Activated CD4-positive, alpha-beta T cell treated with anti-CD3 and anti-CD28 coated beads, Interleukin-2, amount 50 U/mL, for 24 hours (primary cell): ENCODE measurements around the gene MYL10.

Source experiments
- DNase-seq, 2 donors: peaks; one replicate each; pipeline ENCODE4 v3.0.0-alpha.2; 2020; ENCODE audit warnings: low read depth in 1 of 2, low spot score in 1 of 2

MYL10 gene

DNA sequence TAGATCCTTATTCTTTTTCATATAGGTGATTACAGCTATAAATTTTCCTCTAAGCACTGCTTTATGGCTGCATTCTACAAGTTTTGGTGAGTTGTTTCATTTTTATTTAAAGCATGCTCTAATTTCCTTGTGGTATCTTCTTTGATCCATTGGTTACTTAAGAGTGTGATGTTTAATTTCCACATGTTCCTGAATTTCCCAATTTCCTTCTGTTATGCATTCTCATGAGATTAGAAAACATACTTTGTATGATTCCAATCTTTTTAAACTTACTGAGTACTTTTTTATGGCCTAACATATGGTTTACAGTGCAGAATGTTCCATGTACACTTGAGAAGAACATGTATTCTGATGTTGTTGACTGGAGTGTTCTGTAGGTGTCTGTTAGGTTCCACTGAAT lies 53.4 kb downstream of the MYL10 start:
- no peak for DNase-seq

- DNase-seq: no peak
Measured at GRCh38 chr7:101575168-101575567, 53.9 kb downstream of the MYL10 start.

DNA sequence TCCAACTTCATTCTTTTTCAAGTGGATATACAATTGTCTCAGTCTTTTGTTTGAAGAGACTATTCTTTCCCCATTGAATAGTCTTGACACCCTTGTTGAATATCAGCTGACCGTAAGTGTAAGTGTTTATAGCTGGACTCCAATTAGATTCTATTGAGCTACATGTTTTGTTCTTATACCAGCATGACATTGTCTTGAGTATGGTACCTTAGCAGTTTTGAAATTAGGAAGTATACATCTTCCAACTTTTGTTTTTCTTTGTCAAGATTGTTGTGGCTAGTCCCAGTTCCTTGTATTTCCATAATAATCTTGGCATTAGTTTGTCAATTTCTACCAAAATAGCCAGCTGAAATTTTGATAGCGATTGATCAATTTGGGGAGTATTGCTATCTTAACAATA lies 56.9 kb downstream of the MYL10 start:
- DNase-seq: no peak

DNA sequence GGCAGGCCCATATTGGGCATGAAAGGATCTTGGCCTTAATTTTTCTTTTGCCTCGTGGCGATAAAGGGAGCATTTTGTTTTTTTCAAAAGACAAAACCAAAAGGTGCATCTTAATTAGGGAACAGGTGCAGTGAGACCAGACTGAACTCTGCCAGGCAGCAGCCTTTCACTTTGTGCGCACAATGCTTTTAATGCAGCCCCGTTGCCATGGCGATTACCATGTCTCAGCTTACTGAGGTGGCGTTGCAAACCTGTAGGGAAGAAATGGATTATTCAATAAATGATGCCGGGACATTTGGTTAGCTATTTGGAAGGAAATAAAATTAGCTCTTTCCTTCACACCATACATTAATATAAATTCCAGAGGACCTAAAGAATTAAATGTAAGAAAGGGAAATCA lies 61.9 kb downstream of the MYL10 start:
- no peak for DNase-seq

DNA sequence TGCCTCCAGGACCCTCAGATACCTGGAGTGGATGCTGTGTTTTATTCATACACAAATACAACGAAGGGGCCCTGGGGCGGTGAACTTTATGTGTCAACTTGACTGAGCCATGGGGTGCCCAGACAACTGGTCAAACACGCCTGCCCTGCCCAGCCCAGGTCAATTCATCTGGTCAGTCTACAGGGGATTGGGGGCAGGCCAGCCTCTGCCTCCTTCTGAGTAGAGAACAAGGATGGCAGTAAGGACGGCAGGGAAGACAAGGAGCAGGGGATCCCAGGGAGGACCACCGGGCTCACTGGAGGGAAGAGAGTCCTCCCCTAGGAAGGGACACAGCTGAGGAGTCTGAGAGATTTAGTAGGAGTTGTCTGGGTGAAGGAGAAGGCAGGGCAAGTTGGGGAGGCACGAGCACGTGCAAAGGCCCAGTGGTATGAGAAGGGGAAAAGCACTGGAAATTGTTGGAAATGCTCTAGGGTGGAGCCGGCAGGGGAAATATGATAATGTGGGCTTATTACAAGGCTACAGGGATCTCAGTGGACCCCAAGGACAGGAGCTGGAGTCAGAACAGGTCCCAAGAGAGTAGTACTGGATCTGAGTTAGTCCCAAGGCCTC lies 63.4 kb downstream of the MYL10 start:
- DNase-seq: no peak

DNA sequence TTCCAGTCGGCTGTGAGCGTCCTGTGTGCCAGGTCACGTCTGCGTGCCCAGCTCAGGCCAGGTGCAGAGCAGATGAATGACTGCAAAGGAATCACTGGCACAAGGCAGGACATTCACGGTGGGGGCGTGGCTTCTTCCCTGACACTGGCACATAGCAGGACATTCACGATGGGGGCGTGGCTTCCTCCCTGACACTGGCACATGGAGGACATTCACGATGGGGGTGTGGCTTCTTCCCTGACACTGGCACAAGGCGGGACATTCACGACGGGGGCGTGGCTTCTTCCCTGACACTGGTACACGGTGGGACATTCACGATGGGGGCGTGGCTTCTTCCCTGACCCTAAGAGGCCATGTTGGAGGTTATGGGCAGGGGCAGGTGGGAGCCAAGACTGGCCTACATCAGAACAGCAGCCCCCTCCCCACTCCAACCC lies 64.3 kb downstream of the MYL10 start:
- no peak for DNase-seq

GRCh38 chr7:101563943-101564777 lies 64.9 kb downstream of the MYL10 start:
- DNase-seq: no peak
